ENCODE results near the gene PEX13. TPM values are rescaled to one million over a fixed set of nuclear protein-coding genes. Genes with fewer than 3 reads are reported as not detected.

The PEX13 gene
- total RNA-seq, 1 experiment from 2014 or later, result 22.4 TPM

- H3K9ac ChIP-seq (ENCODE audit: extremely low read depth, insufficient read length, low read length), result no peak overlapping the region
- no peak overlapping the region for H3T11ph ChIP-seq (ENCODE audit: low read length)
- H3K27ac ChIP-seq (ENCODE audit: insufficient read length, low read depth, low read length), result no peak overlapping the region
- no peak overlapping the region for H2BK5ac ChIP-seq (ENCODE audit: insufficient read length, low read length)
- Mint-ChIP-seq H3K27me3 (ENCODE audit: low read depth) (no peaks in the 10 kb centered on the region), H3K4me3 (peak overlapping the region in 1 of 2 experiments; percentile 26; a peak in 1 of 5 replicates), H3K9me3 (no peaks in the 10 kb centered on the region), H3K4me1 (peaks cover 9 to 13% of the 10 kb centered on the region in 2 experiments), H3K36me3 (ENCODE audit: insufficient read depth in 1 of 3, low read depth in 3 of 3) (peaks cover 9 to 22% (median 21%) of the 10 kb centered on the region in 3 experiments; a peak in 6 of 7 replicates), H3K27ac (peak overlapping the region in 1 of 3 experiments; percentile 34; a peak in 1 of 7 replicates)
- peaks cover 7% of the 10 kb centered on the region for H3K79me1 ChIP-seq (ENCODE audit: insufficient read depth, low read depth, low read length, poor library complexity, severe bottlenecking)
- TF ChIP-seq CTCF (conservative IDR thresholded peaks at IDR 0.05), result no peak
- H2BK120ac ChIP-seq (ENCODE audit: low read depth, low read length, poor library complexity, severe bottlenecking), result no peak overlapping the region
- no peaks in the 10 kb centered on the region for H3K4me1 ChIP-seq (ENCODE audit: insufficient read depth, low read length)
- no peak overlapping the region for H3K14ac ChIP-seq (ENCODE audit: insufficient read depth, low read length)
- H4K91ac ChIP-seq (ENCODE audit: insufficient read length, low read depth, low read length), result no peak overlapping the region
- no peaks in the 10 kb centered on the region for H3K9me3 ChIP-seq (ENCODE audit: control insufficient read depth, low read depth, low read length)
- no peak overlapping the region for H4K5ac ChIP-seq (ENCODE audit: insufficient read length, low read depth, low read length)
- no peak overlapping the region for H2AK5ac ChIP-seq (ENCODE audit: insufficient read length, low read length)
- no peak overlapping the region for H2BK15ac ChIP-seq (ENCODE audit: low read depth, low read length)
- H3K18ac ChIP-seq (ENCODE audit: insufficient read length, low read depth, low read length), result no peak overlapping the region
- H3K23me2 ChIP-seq (ENCODE audit: insufficient read length, low read depth, low read length, poor library complexity, severe bottlenecking), result peaks cover 6% of the 10 kb centered on the region
- H3K23ac ChIP-seq (ENCODE audit: insufficient read length, low read depth, low read length), result no peak overlapping the region
- H4K20me1 ChIP-seq (ENCODE audit: control insufficient read depth, insufficient read depth, insufficient read length), result no peaks in the 10 kb centered on the region
- no peaks in the 10 kb centered on the region for H3K27me3 ChIP-seq (ENCODE audit: insufficient read depth, low read length)
- H3K79me2 ChIP-seq (ENCODE audit: insufficient read depth, low read length), result peaks cover 4% of the 10 kb centered on the region; the same call in 1 of the 2 replicates
- no peak for DNase-seq
- no peak overlapping the region for H4K8ac ChIP-seq (replicated peaks; ENCODE audit: insufficient read length, low read depth, low read length)
- H3K4me2 ChIP-seq (ENCODE audit: insufficient read depth, insufficient read length, low read length), result no peak overlapping the region
- no peak overlapping the region for H2AFZ ChIP-seq (ENCODE audit: low read length)
- H3K4ac ChIP-seq (ENCODE audit: low read depth, low read length), result no peak overlapping the region
- no peak overlapping the region for H3K56ac ChIP-seq (ENCODE audit: insufficient read length, low read depth, low read length)
- WGBS (ENCODE audit: extremely low coverage, insufficient read length, low lambda C conversion rate), result no CpG with 5 or more reads among the region's 6 CpGs
- no peak overlapping the region for H2BK20ac ChIP-seq (ENCODE audit: low read depth, low read length, poor library complexity, severe bottlenecking)
- no peak overlapping the region for H2BK12ac ChIP-seq (ENCODE audit: insufficient read length, low read depth, low read length)
Measured at GRCh38 chr2:61021228-61021660, 3.7 kb downstream of the PEX13 start.

All from H9 (cell line).